K562 (cell line): ENCODE data around the gene ZNF410. TPM values are rescaled to one million over a fixed set of nuclear protein-coding genes. Genes with fewer than 3 reads are reported as not detected.
A peak's percentile ranks its signal among the peaks of the same experiment; 100 is the strongest.

Experiments used
- ARID1B ChIP-seq: fragments of 450-650 bp; IDR thresholded peaks from 2 replicates; pipeline ENCODE4 v1.6.1; 2016; ENCODE audit warnings: antibody characterized with exemption, mild to moderate bottlenecking, inconsistent platforms
- ATF1 ChIP-seq, 2 experiments: fragments of 450-650 bp in 1 of 2; IDR thresholded peaks; 2 replicates each; pipeline ENCODE4 v1.6.1; 2016; ENCODE audit warnings: missing compliant biosample characterization in 1 of 2, missing genetic modification characterization in 1 of 2
- CBFA2T3 ChIP-seq: fragments of 450-650 bp; IDR thresholded peaks from 2 replicates; pipeline ENCODE4 v1.6.1; 2017
- CC2D1A ChIP-seq: fragments of 450-650 bp; IDR thresholded peaks from 2 replicates; pipeline ENCODE4 v1.6.1; 2017; ENCODE audit warnings: mild to moderate bottlenecking
- HDAC1 ChIP-seq, 2 experiments: fragments of 450-650 bp; IDR thresholded peaks; 2 replicates each; pipeline ENCODE4 v1.6.1; 2016 to 2017; ENCODE audit warnings: inconsistent platforms in 1 of 2, mild to moderate bottlenecking in 1 of 2, moderate library complexity in 1 of 2
- HDAC2 ChIP-seq: fragments of 450-650 bp; IDR thresholded peaks from 2 replicates; pipeline ENCODE4 v1.6.1; 2016; ENCODE audit warnings: mild to moderate bottlenecking
- NCOR1 ChIP-seq: fragments of 450-650 bp; IDR thresholded peaks from 2 replicates; pipeline ENCODE4 v1.6.1; 2016; ENCODE audit warnings: mild to moderate bottlenecking, moderate library complexity
- POLR2AphosphoS5 ChIP-seq: IDR thresholded peaks from 2 replicates; pipeline ENCODE4 v1.6.1; 2011; ENCODE audit warnings: mild to moderate bottlenecking, low read depth, low read length, moderate library complexity; ENCODE audit not compliant: control insufficient read depth, insufficient read depth
- PTRF ChIP-seq: fragments of 450-650 bp; IDR thresholded peaks from 2 replicates; pipeline ENCODE4 v1.6.1; 2016; ENCODE audit warnings: mild to moderate bottlenecking, missing genetic modification characterization, missing compliant biosample characterization
- RCOR1 ChIP-seq, 2 experiments: IDR thresholded peaks; 2 replicates each; pipeline ENCODE4 v1.6.1; 2012; ENCODE audit warnings: low read depth in 2 of 2, low read length in 2 of 2, borderline replicate concordance in 1 of 2, improper control_type of control experiment in 1 of 2
- SMARCE1 ChIP-seq: fragments of 450-650 bp; IDR thresholded peaks from 2 replicates; pipeline ENCODE4 v1.7.1; 2016; ENCODE audit warnings: mild to moderate bottlenecking
- SOX6 ChIP-seq: fragments of 450-650 bp; IDR thresholded peaks from 2 replicates; pipeline ENCODE4 v1.6.1; 2014; ENCODE audit warnings: mild to moderate bottlenecking
- TAL1 ChIP-seq: fragments of 450-650 bp; IDR thresholded peaks from 2 replicates; pipeline ENCODE4 v1.6.1; 2016; ENCODE audit warnings: mild to moderate bottlenecking
- TEAD4 ChIP-seq, 2 experiments: sonication (generic) in 1 of 2; formaldehyde crosslinking in 1 of 2; IDR thresholded peaks; 2 replicates each; pipeline versions ENCODE4 v1.6.1 to v1.8.0; 2012 to 2022; ENCODE audit warnings: borderline replicate concordance in 1 of 2, inconsistent platforms in 1 of 2, low read length in 1 of 2, mild to moderate bottlenecking in 1 of 2, missing genetic modification reagents in 1 of 2
- TRIM24 ChIP-seq, 2 experiments: fragments of 450-650 bp; IDR thresholded peaks; 2 replicates each; pipeline ENCODE4 v1.6.1; 2016
- ZNF133 ChIP-seq: fragments of 250-450 bp; sonication (Bioruptor Pico); IDR thresholded peaks from 2 replicates; pipeline ENCODE4 v1.4.0; 2020; ENCODE audit warnings: mild to moderate bottlenecking
- ZNF174 ChIP-seq: fragments of 250-450 bp; sonication (Bioruptor Pico); IDR thresholded peaks from 2 replicates; pipeline ENCODE4 v1.4.0; 2020; ENCODE audit warnings: mild to moderate bottlenecking
- polyA plus RNA-seq, 8 experiments: library from polyadenylated mRNA; depleted of rRNA in 4 of 8; stranded (reverse) in 5 of 8; unstranded in 3 of 8; fragments of >200 nt; fragmentation: Nextera tagmentation in 2 of 8; fragmentation: Illumina TruSeq in 1 of 8; extraction: Ambion mirVana in 2 of 8; extraction: Trizol in 1 of 8; gene quantifications; 2 replicates each; pipeline versions ENCODE4 v1.2.1 to v1.2.3, GENCODE V29; 2011 to 2014; ENCODE audit warnings: inconsistent platforms in 1 of 8, missing spikeins in 1 of 8
- total RNA-seq, 7 experiments: library from RNA; depleted of rRNA in 6 of 7; stranded (reverse); fragments of >200 nt in 6 of 7; fragmentation: Illumina TruSeq in 2 of 7; extraction: Trizol in 2 of 7; gene quantifications; 2 replicates each; pipeline versions ENCODE4 v1.2.1 to v1.2.3, GENCODE V29; 2011 to 2021; ENCODE audit warnings: low replicate concordance in 1 of 7
- TF ChIP-seq, protein P1 (sequence below): fragments of 250-450 bp; sonication (Bioruptor Pico); IDR thresholded peaks from 2 replicates; pipeline ENCODE4 v1.4.0; 2020
- TF ChIP-seq, protein P2 (sequence below): fragments of 450-650 bp; IDR thresholded peaks from 2 replicates; pipeline ENCODE4 v1.6.1; 2018; ENCODE audit warnings: mild to moderate bottlenecking, low read depth; ENCODE audit not compliant: partially characterized antibody
- TF ChIP-seq, protein P3 (sequence below), 2 experiments: IDR thresholded peaks in 1 of 2; conservative IDR thresholded peaks in 1 of 2; 2 replicates each; pipeline ENCODE4 v1.6.1; 2016; ENCODE audit warnings: low read depth in 2 of 2, mild to moderate bottlenecking in 1 of 2, missing compliant biosample characterization in 1 of 2, missing genetic modification characterization in 1 of 2, moderate library complexity in 1 of 2

The ZNF410 gene
- total and polyA plus RNA-seq, 9 of the 15 experiments (the other 6 are each of a cell fraction or from before 2014, with no cell fraction given): 20.5 to 64.8 (median 38.7) TPM

DNA sequence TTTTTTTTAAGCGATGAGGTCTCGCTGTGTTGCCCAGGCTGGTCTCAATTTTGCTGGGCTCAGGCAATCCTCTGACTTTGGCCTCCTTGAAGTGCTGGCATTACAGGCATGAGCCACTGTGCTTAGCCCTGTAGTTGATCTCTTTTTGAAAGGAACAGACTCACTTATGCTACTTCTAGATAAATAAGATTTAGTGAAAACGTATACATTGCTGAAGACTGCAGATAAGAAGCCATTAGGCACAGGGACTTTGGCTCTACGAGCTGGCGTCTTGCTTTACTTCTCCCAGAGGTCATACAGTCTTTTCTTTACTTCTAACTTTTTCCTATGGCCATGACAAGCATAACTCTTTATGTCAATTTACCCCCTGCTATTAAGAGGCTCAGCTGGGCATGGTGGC is 25.6 kb upstream of the ZNF410 start (continued):
- TF ChIP-seq, protein P1, sequence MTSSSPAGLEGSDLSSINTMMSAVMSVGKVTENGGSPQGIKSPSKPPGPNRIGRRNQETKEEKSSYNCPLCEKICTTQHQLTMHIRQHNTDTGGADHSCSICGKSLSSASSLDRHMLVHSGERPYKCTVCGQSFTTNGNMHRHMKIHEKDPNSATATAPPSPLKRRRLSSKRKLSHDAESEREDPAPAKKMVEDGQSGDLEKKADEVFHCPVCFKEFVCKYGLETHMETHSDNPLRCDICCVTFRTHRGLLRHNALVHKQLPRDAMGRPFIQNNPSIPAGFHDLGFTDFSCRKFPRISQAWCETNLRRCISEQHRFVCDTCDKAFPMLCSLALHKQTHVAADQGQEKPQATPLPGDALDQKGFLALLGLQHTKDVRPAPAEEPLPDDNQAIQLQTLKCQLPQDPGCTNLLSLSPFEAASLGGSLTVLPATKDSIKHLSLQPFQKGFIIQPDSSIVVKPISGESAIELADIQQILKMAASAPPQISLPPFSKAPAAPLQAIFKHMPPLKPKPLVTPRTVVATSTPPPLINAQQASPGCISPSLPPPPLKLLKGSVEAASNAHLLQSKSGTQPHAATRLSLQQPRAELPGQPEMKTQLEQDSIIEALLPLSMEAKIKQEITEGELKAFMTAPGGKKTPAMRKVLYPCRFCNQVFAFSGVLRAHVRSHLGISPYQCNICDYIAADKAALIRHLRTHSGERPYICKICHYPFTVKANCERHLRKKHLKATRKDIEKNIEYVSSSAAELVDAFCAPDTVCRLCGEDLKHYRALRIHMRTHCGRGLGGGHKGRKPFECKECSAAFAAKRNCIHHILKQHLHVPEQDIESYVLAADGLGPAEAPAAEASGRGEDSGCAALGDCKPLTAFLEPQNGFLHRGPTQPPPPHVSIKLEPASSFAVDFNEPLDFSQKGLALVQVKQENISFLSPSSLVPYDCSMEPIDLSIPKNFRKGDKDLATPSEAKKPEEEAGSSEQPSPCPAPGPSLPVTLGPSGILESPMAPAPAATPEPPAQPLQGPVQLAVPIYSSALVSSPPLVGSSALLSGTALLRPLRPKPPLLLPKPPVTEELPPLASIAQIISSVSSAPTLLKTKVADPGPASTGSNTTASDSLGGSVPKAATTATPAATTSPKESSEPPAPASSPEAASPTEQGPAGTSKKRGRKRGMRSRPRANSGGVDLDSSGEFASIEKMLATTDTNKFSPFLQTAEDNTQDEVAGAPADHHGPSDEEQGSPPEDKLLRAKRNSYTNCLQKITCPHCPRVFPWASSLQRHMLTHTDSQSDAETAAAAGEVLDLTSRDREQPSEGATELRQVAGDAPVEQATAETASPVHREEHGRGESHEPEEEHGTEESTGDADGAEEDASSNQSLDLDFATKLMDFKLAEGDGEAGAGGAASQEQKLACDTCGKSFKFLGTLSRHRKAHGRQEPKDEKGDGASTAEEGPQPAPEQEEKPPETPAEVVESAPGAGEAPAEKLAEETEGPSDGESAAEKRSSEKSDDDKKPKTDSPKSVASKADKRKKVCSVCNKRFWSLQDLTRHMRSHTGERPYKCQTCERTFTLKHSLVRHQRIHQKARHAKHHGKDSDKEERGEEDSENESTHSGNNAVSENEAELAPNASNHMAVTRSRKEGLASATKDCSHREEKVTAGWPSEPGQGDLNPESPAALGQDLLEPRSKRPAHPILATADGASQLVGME (CRISPR knock-in tag): no peak
- TF ChIP-seq PTRF (tag) (no peak), CBFA2T3 (peak; percentile 95), RCOR1 (IDR thresholded peaks at IDR 0.05; ENCODE audit: borderline replicate concordance in 1 of 2, low read depth in 2 of 2, low read length in 2 of 2) (peak; percentile 30 to 90; a peak in 3 of 4 replicates), SMARCE1 (peak; percentile 31; the same call in 1 of the 2 replicates), ZNF174 (CRISPR knock-in tag) (no peak), POLR2AphosphoS5 (peak; percentile 42; the same call in 1 of the 2 replicates), HDAC2 (peak; percentile 71; the same call in 1 of the 2 replicates), TRIM24 (IDR thresholded peaks at IDR 0.05) (peak; percentile 54 to 57; a peak in 2 of 4 replicates), NCOR1 (peak; percentile 83), CC2D1A (peak; percentile 77; the same call in 1 of the 2 replicates), ARID1B (peak; percentile 90), TEAD4 (IDR thresholded peaks at IDR 0.05; ENCODE audit: low read length) (peak; percentile 90), TEAD4 (CRISPR knock-in tag; IDR thresholded peaks at IDR 0.05; ENCODE audit: borderline replicate concordance) (no peak), TAL1 (peak; percentile 88), HDAC1 (IDR thresholded peaks at IDR 0.05) (peak in 1 of 2 experiments; percentile 85; a peak in 2 of 4 replicates), ZNF133 (no peak), SOX6 (peak; percentile 41; the same call in 1 of the 2 replicates), ATF1 (CRISPR knock-in tag; IDR thresholded peaks at IDR 0.05) (no peak), ATF1 (tag; IDR thresholded peaks at IDR 0.05) (0 out of 2 replicates have a peak, but pooled peaks have one; percentile 20)
- TF ChIP-seq, protein P2, sequence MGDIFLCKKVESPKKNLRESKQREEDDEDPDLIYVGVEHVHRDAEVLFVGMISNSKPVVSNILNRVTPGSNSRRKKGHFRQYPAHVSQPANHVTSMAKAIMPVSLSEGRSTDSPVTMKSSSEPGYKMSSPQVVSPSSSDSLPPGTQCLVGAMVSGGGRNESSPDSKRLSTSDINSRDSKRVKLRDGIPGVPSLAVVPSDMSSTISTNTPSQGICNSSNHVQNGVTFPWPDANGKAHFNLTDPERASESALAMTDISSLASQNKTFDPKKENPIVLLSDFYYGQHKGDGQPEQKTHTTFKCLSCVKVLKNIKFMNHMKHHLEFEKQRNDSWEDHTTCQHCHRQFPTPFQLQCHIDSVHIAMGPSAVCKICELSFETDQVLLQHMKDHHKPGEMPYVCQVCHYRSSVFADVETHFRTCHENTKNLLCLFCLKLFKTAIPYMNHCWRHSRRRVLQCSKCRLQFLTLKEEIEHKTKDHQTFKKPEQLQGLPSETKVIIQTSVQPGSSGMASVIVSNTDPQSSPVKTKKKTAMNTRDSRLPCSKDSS: no peak
- TF ChIP-seq, protein P3, sequence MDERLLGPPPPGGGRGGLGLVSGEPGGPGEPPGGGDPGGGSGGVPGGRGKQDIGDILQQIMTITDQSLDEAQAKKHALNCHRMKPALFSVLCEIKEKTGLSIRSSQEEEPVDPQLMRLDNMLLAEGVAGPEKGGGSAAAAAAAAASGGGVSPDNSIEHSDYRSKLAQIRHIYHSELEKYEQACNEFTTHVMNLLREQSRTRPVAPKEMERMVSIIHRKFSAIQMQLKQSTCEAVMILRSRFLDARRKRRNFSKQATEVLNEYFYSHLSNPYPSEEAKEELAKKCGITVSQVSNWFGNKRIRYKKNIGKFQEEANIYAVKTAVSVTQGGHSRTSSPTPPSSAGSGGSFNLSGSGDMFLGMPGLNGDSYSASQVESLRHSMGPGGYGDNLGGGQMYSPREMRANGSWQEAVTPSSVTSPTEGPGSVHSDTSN (CRISPR knock-in tag; IDR thresholded peaks at IDR 0.05; ENCODE audit: low read depth): no peak
- TF ChIP-seq, protein P3 (tag; conservative IDR thresholded peaks at IDR 0.05; ENCODE audit: low read depth): peak; percentile 56; the same call in 1 of the 2 replicates
